Stimulated activated CD4-positive, alpha-beta T cell treated with anti-CD3 and anti-CD28 coated beads, TNF-alpha, amount 100 ng/mL, for 1 hour (primary cell): Measurements from ENCODE around the gene CD200R1L.
"Not testable (repeated sequence)": the region's sequence is repeated elsewhere in the genome, so short reads cannot be mapped to it uniquely, and the experiment has no call there.

Experiments
- DNase-seq, 3 donors: peaks; one replicate each; pipeline ENCODE4 v3.0.0-alpha.2; 2020; ENCODE audit warnings: low read depth in 3 of 3, low spot score in 1 of 3

CD200R1L gene, protein sequence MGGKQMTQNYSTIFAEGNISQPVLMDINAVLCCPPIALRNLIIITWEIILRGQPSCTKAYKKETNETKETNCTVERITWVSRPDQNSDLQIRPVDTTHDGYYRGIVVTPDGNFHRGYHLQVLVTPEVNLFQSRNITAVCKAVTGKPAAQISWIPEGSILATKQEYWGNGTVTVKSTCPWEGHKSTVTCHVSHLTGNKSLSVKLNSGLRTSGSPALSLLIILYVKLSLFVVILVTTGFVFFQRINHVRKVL

GRCh38 chr3:112846764-112847163 lies at the start of gene CD200R1L:
Gene CD200R1L (minus strand): TSS chr3:112846864. CDS start chr3:112829367, 17,497 bp downstream.
- no peak for DNase-seq

DNA sequence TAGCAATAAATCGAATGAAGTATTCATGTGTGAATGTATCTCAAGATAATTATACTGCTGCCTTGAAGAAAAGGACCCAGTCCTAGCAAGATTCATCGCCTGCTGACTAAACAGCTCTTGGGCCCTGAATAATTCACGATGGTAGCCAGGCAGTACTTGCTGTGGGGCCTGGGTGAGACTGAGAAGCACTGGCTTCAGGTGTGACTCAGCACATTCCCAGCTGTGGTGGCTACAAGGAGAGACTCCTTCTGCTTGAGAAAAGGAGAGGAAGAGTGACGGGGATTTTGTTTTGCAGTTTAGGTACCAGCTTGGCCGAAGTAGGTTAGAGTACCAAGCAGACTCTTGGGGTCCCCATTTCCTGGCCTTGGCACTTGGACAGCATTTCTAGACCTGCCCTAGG lies 47.6 kb upstream of the CD200R1L start:
- DNase-seq = no peak

GRCh38 chr3:112889357-112889756 lies 42.7 kb upstream of the CD200R1L start:
- DNase-seq = no peak

DNA sequence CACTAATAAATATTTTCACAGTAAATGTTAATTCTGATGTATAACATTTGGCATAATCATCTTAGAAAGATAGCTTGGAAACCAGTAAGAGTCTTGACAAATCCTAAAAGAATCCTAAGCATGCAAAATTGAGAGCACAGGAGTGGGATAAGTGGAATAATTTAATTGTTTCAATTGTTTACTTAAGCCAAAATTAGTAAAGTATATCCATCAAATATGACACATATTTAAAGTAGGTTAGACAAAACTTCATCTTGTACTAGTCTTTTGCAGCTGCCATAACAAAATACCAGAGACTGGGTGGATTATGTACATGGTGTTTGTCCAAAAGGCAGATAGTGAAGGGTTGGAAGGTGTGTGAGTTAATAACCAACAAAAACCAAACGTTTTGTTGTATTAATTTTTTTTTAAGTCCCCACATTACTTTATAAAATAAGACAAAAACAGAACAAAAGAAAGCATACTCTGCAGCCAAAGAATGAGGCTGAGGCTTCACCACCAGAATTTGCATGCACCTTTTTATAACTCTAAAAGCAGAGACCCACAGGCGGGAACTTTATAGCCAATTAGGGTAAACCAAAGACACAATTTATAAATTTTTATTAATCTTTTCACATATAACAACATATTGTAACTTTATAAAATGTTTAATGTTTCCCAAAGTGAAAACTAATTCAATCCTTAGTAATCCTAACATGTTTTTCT lies 41.9 kb upstream of the CD200R1L start:
- no peak for DNase-seq

- no peak for DNase-seq
These were observed 38.1 kb upstream of the CD200R1L start for GRCh38 chr3:112884678-112885290.

DNA sequence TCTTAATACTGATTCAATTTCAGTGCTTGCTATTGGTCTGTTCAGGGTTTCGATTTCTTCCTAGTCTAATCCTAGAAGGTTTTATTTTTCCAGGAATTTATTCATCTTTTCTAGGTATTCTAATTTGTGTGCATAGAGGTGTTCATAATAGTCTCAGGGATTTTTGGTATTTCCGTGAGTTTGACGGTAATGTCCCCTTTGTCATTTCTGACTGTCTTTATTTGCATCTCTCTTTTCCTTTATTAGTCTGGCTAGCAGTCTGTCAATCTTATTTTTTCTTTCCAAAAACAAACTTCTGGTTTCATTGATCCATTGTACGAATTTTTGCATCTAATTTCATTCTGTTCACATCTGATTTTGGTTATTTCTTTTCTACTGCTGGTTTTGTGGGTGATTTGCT lies 35.2 kb upstream of the CD200R1L start:
- no peak for DNase-seq

DNA sequence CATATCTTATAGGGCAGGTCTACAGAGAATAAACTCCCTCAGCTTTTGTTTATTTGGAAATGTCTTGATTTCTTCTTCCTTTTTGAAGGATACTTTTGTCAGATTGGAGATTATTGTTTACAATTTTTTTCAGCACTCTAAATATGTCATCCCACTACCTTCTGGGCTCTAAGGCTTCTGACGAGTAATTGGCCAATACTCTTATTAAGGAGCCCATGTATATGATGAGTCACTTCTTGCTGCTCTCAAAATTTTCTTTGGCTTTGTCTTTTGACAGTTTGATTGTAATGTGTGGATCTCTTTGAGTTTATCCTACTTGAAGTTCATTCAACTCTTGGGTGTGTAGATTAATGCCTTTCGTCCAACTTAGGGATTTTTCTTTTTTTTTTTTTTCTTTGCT lies 28.9 kb upstream of the CD200R1L start:
- no peak for DNase-seq

GRCh38 chr3:112874725-112875124 lies 28.1 kb upstream of the CD200R1L start:
- DNase-seq = no peak

DNA sequence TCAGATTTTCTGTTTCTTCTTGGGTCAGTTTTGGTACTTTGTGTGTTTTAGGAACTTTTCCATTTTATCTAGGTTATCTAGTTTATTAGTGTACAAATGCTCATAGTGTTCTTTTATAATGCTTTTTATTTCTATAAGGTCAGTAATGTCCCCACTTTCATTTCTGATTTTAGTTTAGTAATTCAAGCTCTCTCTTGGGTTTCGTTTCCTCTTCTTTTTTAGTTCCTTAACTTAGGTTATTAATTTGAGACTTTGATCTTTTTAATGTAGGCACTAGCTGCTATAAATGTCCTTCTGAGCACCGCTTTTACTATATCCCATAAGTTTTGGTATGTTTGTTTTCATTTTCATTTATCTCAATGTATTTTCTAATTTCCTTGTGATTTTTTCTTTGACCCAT lies 27.0 kb upstream of the CD200R1L start:
- DNase-seq = no peak

- no peak for DNase-seq
These were observed 25.1 kb upstream of the CD200R1L start for GRCh38 chr3:112871735-112872134.

GRCh38 chr3:112865757-112866156 lies 19.1 kb upstream of the CD200R1L start:
- DNase-seq = no peak

DNA sequence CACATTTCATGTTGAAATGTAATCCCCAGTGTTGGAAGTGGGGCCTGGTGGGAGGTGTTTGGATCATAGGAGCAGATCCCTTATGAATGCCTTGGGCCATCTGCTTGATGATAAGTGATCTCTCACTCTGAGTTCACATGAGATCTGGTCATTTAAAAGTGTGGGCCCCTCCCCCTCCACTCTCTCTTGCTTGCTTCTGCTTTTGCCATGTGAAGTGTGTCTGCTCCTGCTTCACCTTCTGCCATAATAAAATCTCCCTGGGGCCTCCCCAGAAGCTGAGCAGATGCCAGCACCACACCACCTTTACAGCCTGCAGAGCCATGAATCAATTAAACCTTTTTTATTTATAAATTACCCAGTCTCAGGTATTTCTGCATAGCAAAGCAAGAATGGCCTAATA lies 14.2 kb upstream of the CD200R1L start:
- DNase-seq = no peak

DNA sequence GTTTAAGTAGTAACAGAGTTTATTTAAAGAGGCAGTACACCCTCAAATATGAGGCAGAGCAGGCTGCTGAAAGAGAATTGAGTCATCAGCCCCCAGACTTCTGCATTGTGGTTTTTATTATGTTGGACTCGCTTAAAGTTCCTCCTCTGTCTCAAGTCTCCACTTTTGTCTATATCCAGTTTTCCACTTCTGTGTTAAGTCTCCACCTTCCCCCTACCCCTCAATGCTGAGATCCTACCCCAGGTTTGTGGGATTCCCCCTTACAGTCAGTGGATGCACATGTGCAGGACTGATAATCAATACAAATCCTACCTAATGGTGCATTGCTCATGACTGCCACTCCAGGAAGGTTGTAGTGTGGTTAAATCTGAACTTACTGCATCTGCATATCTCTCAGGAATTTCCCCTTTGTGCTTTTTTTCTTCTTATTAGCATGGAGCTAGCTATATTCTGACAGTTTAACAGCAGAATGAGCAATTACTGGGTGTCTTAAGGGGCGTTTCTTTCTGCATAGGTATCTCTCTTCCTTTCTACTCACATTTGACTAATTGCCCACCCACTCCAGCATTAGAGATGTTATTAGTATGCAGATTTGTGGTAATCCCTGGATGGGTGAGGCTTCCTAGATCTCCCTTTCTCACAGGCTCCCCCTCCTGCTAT lies 11.9 kb upstream of the CD200R1L start:
- DNase-seq = no peak

DNA sequence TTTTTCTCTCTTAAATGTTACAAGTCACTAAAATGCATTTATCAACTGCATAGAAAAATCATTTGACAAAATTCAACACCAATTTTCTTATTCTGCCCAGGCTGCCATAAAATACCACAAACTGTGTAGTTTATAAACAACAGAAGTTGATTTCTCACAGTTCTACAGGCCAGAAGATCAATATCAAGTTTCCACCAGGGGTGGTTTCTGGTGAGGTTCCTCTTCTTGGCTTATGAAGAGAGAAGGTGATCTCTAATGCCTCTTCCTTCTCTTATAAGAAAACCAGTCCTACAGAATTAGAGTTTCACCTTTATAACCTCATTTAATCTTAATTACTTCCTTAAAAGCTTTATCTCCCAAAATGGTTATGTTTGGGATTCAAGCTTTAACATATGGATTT lies 10.9 kb upstream of the CD200R1L start:
- no peak for DNase-seq

DNA sequence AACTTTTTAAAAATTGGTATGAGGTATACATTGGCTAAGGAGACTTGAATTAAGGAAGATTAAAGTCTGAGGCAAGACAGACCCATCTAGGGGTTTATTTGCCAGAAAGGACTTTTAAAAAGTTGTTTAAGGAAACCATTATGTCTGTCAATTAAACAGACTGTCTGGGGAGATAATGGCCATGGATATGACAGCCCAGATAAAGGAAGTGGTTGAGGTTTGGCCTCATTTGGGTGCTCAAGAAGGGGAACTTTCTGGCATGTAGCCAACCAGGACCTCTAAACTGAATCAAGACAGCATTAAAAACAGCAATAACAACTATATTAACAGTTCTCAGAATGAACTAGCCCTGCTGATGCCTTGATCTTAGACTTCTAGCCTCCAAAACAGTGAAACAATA lies 9.9 kb upstream of the CD200R1L start:
- no peak for DNase-seq

DNA sequence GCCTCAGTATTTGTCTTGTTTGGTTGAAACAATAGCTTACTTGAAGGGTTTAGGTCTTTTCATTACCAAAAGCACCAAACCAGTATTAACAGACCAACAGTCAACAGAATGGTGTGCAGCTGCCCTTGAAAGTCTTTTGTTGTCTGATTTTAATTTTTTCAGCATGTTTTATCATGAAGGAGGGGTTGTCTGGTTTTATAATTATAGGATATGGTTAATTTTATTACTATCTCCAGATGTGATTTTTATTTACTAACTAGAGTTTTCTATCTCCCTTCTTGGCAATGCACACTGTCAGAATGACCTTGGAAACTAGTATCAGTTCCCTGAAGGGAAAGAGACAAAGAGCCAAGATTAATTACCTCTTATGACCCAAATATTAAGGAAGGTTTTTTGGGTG lies 9.2 kb upstream of the CD200R1L start:
- DNase-seq = no peak

DNA sequence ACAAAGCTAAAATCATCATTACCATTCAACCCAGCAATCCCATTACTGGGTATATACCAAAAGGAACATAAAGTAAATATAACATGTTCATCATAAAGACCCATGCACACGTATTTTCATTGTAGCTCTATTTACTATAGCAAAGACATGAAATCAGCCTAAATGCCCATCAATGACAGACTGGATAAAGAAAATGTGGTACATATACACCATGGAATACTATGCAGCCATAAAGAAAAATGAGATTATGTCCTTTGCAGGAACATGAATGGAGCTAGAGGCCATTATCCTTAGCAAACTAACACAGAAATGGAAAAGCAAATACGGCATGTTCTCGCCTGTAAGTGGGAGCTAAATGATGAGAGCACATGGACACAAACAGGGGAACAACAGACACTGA lies 8.4 kb upstream of the CD200R1L start:
- not testable (repeated sequence) for DNase-seq

- no peak for DNase-seq
These were observed 1.5 kb upstream of the CD200R1L start for GRCh38 chr3:112848196-112848595.

DNA sequence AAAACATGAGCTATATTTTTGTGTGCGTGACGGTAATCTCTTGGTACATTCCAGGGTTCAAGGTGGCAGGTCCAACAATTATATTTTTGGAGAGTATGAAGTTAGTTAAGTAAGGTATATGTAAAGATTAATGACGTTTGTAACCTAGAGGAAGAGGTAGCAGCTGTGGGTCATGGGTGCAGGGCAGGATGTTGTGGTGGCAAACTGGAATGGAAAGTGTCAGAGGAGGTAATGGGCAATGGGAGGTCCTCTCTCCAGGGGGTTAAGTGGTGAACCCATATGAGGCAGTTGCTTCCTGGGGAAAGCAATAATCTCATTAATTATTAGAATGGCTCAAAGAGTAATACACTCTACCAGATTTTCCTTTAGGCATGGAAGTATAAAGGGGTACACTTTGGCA lies 1.0 kb upstream of the CD200R1L start:
- DNase-seq = no peak

DNA sequence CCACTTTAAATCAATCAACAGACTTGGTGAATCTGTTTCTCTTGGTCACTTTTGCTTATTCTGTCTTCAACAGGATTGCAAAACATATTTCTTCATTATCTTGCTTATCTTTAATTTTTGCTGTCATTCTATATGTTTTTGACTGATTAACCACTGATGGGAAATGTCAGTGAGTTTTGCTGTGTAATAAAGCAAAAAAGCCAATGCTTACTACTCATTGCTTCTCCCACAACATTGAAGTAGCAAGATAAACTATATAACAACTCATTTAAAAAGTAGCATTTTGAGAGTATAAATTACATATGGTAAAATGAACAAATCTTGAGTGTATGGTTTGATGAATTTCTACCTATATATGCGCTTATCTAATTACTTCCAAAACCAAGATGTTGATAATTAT lies 892 bp downstream of the CD200R1L start:
- no peak for DNase-seq

GRCh38 chr3:112829046-112829445 lies 17.6 kb downstream of the CD200R1L start:
- DNase-seq = no peak
